Measurements from ENCODE around the gene EXOC3L4. TPM values are rescaled to one million over a fixed set of nuclear protein-coding genes. Genes with fewer than 3 reads are reported as not detected.

Gene EXOC3L4
- total and polyA plus RNA-seq, 2 of the 8 experiments (the other 6 are each of a cell fraction or from before 2014, with no cell fraction given) = 0.45 to 0.57 TPM

DNA sequence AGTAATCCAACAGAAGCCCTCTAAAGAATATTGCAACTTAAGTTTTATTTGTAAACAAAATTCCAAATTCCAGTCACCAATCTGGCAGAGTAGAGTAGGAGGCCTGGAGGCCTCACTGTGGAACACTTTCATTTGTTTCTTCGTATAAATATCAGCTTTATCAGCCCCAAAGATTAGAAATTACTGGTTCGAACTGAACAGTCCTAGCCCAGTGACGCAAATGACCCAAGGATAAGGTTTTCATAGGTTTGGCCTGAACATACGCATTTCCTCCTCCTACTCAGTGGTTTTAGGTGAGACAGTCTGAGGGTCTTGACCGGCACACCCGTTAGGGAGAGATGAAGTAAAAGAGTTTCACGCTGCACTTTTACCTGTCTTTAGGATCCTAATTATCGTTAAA is 38.8 kb upstream of the EXOC3L4 start:
- Histone ChIP-seq H3K27me3 (replicated peaks in 1 of 4; ENCODE audit: control insufficient read depth in 3 of 4, extremely low read depth in 1 of 4, insufficient read depth in 3 of 4, low read length in 3 of 4) (no peaks in the 10 kb centered on the region), H3K4me1 (replicated peaks in 1 of 4; ENCODE audit: control insufficient read depth in 3 of 4, insufficient read depth in 4 of 4, low read length in 3 of 4) (peaks cover 0 to 7% (median 0%) of the 10 kb centered on the region in 4 experiments; a peak in 5 of 7 replicates), H2BK5ac (ENCODE audit: low read depth, low read length) (no peak overlapping the region), H2BK15ac (ENCODE audit: low read length) (no peak overlapping the region), H3K9me3 (ENCODE audit: insufficient read depth in 2 of 2, low read depth in 1 of 2, low read length in 1 of 2) (no peaks in the 10 kb centered on the region), H4K8ac (ENCODE audit: extremely low read depth, insufficient read depth, low read length) (no peak overlapping the region), H3K18ac (ENCODE audit: extremely low read depth, low read length) (no peak overlapping the region), H3K4ac (replicated peaks; ENCODE audit: insufficient read length, low read depth, low read length) (no peak overlapping the region), H3K36me3 (ENCODE audit: control insufficient read depth in 2 of 4, insufficient read depth in 4 of 4, low read length in 3 of 4) (no peaks in the 10 kb centered on the region), H2BK20ac (ENCODE audit: low read length) (no peak overlapping the region), H2AFZ (ENCODE audit: low read length) (no peak overlapping the region), H3K9ac (replicated peaks in 1 of 4; ENCODE audit: extremely low read depth in 1 of 4, low read depth in 3 of 4, low read length in 3 of 4) (no peak overlapping the region), H3K79me2 (ENCODE audit: control insufficient read depth in 1 of 2, insufficient read depth in 2 of 2, low read length in 2 of 2) (peaks cover 16 to 53% of the 10 kb centered on the region in 2 experiments), H3K23me2 (ENCODE audit: low read depth, low read length) (peaks cover 12% of the 10 kb centered on the region), H3K79me1 (ENCODE audit: low read depth, low read length) (peaks cover 2% of the 10 kb centered on the region; the same call in 1 of the 2 replicates), H3K4me2 (ENCODE audit: insufficient read depth in 1 of 2, low read depth in 2 of 2, low read length in 2 of 2) (peak overlapping the region; percentile 80 to 81; a peak in 3 of 4 replicates), H4K5ac (ENCODE audit: insufficient read length, low read depth, low read length) (no peak overlapping the region), H2AK5ac (ENCODE audit: low read depth, low read length) (no peak overlapping the region), H3K27ac (ENCODE audit: low read depth, low read length) (no peak overlapping the region), H4K20me1 (replicated peaks in 1 of 2; ENCODE audit: control insufficient read depth in 1 of 2, insufficient read depth in 2 of 2, low read length in 2 of 2) (peaks cover 11 to 13% of the 10 kb centered on the region in 2 experiments), H4K91ac (replicated peaks; ENCODE audit: insufficient read length, low read length) (no peak overlapping the region), H2BK120ac (replicated peaks; ENCODE audit: low read depth, low read length) (no peak overlapping the region), H2BK12ac (ENCODE audit: low read depth, low read length) (no peak overlapping the region), H3K4me3 (ENCODE audit: extremely low read depth in 1 of 4, insufficient read depth in 2 of 4, low read depth in 3 of 4, low read length in 4 of 4) (peak overlapping the region in 3 of 4 experiments; percentile 58 to 88 (median 78); a peak in 5 of 8 replicates), H3K56ac (replicated peaks; ENCODE audit: insufficient read length, low read depth, low read length) (no peak overlapping the region), H3K14ac (ENCODE audit: insufficient read length) (no peak overlapping the region), H3K23ac (ENCODE audit: insufficient read length) (no peak overlapping the region)
- DNase-seq (ENCODE audit: low read depth in 1 of 2, low spot score in 2 of 2) (no peak), FAIRE-seq (no peak)
- TF ChIP-seq CHD1 (IDR thresholded peaks at IDR 0.05; ENCODE audit: low read depth, low read length) (no peak), KDM5A (IDR thresholded peaks at IDR 0.05; ENCODE audit: low read length) (no peak), EZH2 (IDR thresholded peaks at IDR 0.05; ENCODE audit: low read depth, low read length, severe bottlenecking) (no peak), SP4 (IDR thresholded peaks at IDR 0.05; ENCODE audit: low read length) (no peak), CHD2 (IDR thresholded peaks at IDR 0.05; ENCODE audit: low read length) (no peak), TBP (IDR thresholded peaks at IDR 0.05; ENCODE audit: low read depth, low read length) (no peak), SP2 (IDR thresholded peaks at IDR 0.05; ENCODE audit: low read length) (no peak), HDAC2 (IDR thresholded peaks at IDR 0.05; ENCODE audit: borderline replicate concordance in 1 of 2, low read depth in 2 of 2, low read length in 2 of 2) (no peak)
- WGBS, 2 experiments (ENCODE audit: extremely low coverage in 1 of 2, insufficient coverage in 1 of 2, insufficient read length in 1 of 2, insufficient replicate concordance in 2 of 2, low coverage in 1 of 2, low lambda C conversion rate in 2 of 2, missing lambda C conversion rate in 1 of 2) = 79% methylated on average over 8 of the region's 8 CpGs; no CpG with 5 or more reads in 1 of the 2 experiments
- ChIA-PET CTCF (ENCODE audit: partially characterized antibody) (interaction anchor here (0.7 kb wide), 1 partner anchor 24 kb away, joined by 3 read pairs; no protein-coding TSS in a partner anchor), POLR2A (ENCODE audit: partially characterized antibody) (interaction anchor here (1.0 kb wide), 1 partner anchor 39 kb away, joined by 4 read pairs; no protein-coding TSS in a partner anchor)

All from H1 (cell line).